HG02571 (cell line): ENCODE measurements around the gene WNT3.
"Not testable (repeated sequence)": the region's sequence is repeated elsewhere in the genome, so short reads cannot be mapped to it uniquely, and the experiment has no call there.

Experiments used
- ATAC-seq: cut with Tn5 transposase; IDR thresholded peaks from one replicate; pipeline ENCODE4 v1.9.1; 2021; ENCODE audit warnings: mild to moderate bottlenecking, moderate library complexity; ENCODE audit not compliant: unreplicated experiment

WNT3 gene, protein sequence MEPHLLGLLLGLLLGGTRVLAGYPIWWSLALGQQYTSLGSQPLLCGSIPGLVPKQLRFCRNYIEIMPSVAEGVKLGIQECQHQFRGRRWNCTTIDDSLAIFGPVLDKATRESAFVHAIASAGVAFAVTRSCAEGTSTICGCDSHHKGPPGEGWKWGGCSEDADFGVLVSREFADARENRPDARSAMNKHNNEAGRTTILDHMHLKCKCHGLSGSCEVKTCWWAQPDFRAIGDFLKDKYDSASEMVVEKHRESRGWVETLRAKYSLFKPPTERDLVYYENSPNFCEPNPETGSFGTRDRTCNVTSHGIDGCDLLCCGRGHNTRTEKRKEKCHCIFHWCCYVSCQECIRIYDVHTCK

DNA sequence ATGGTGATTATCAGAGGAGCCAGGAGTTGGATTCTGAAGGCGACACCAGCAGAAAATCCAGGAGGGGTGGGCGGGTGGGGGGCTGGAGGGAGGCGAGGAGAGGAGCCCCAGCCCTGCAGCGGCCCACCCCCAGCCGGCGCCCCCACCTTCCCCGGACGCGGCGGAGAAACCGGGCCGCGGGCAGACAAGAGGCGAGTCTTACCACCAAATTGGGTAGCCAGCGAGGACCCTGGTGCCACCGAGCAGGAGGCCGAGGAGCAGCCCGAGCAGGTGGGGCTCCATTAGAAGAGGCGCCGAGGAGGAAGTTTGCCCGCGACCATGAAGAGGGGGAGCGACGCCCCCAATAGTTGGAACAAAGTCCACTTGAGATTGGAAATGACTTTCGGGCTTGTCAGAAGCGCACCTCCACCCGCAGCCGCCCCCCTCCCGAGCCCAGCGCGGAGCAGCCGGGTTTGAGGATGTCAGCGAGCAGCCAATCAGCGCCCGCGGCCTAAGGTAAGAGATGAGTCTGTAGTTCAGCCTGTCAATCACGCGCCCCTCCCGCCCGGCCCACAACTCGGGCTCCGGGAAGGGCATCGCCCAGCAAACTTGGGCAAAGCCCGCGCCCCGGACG lies at the start of gene WNT3:
TSS of gene WNT3 (minus strand) at position 377 of the 613 bp plus-strand sequence. CDS start at position 282, 95 bp downstream.
- ATAC-seq = no peak

DNA sequence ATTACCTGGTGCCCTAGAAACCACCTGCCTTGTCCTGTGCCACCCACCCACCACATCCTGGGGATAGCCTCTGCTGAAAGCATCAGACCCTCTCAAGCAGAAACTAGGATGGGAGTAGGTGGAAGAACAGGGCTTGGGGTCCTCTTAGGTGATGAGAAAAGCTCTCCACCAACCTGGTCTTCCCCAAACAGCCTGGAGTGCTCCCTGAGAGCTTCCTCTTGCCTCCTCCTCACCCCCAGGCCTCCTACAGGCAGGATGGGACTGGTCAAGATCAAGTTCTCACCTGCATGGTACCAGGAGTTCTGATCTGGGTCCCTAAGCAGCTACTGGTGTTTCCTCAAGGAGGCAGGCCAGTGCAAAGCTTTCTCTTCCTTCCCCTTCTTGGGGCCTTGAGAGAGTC lies 48.3 kb upstream of the WNT3 start:
- no peak for ATAC-seq

DNA sequence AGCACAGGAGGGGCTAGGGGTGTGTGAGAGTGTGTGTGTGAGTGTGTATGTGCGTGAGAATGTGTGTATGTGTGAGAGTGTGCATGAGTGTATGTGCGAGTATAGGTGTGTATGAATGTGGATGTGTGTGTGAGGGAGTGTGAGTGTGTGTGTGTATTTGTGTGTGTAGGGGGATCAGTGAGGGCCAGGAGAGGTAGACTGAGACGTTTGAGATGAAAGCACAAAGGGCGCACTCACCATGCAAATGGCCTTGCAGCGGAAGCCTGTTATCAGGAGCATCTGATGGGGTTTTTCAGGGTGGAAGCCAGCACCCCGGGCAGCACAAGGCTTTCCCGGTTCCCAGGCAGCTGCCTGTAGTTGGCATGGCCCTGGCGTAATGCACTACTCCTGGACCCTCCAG lies 47.8 kb upstream of the WNT3 start:
- no peak for ATAC-seq

DNA sequence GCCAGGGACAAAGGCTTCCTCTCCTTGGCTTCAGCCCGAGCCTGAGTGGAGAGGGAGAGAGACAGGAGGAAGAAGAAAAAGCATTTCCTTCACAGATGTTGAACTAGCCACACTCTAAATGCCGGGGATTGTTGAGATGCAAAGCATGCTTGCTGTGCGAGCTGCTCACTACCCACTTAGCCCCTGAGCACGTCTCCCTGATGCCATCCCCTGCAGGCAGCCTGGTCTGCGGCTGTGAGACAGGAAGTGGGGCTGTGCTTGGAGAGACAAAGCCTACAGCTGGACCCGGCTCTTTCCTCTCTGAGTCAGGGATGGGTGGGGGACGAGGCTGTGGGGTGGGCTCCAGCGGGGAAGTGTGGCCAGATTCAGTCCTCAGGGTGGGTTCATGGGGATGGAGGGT lies 46.6 kb upstream of the WNT3 start:
- ATAC-seq = no peak

DNA sequence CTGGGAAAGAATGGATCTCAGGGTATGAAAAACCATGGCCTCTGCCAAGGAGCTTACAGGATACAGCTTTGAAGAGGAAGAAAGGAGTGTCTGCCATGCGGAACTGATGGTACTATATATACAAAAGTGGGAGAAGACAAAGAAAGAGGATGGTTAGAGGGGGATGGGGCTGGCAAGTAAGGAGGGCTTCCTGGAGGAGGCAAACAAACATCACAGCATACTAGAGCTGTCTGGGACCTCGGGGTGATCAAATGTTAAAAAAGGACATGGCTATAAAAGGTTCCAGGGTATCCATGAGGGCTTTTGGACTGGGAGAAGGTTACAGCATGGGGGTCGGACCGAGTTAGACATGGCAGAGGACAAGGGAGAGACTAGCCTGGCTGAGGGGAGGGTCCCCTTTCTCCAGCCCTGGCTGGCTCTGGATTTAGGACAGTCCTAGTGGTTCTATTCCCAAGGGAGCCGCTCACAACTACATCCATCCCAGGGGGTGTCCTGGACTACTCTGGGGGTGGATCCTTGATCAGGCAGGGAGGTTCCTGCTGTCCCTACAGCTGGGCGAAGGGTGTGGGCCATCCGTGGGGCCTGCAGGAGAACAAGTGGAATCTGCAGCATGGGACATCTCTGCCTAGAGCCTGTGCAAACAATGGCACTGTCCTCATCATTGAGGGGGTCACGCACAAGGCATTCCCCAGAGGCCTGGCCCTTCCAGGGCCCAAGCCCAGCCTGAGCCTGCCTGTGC lies 45.1 kb upstream of the WNT3 start:
- no peak for ATAC-seq

DNA sequence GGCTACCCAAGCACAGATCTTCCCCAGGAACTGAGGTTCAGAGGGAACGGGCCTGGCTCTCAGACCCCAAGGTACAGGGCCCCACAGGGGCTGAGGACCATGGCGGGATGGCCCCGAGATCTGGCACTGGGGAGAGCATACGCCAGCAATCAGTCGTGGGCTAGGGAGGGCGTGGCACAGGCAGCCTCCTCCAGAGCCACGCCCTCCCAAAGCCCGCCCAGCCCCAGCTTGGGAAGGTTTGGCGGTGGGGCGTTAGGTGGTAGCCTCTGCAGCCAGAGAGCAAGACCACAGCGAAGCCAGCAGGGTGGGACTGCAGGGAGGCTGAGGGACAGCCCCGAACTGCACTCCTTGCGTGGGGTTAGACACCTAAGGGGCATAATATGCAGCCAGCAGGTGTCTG lies 44.5 kb upstream of the WNT3 start:
- no peak for ATAC-seq

DNA sequence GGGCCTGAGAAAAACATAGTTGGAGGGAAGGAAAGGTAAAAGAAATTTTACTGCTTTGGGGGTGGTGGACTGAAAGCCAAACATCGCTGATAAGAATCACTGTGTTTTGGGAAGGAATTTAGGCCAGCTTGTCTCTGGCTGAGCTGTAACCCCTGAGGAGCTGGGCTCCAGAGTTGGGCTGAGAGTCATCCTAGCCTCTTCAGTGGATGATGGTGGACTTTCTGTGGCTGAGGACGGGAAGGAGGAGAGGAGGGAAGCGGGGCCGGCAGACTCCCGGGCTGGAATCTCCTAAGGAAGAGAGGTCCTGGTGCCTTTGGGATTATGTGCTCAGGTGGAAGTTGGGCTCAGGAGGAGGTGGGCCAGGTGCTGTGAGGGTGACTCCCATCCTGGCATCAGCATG lies 41.5 kb upstream of the WNT3 start:
- ATAC-seq = no peak

DNA sequence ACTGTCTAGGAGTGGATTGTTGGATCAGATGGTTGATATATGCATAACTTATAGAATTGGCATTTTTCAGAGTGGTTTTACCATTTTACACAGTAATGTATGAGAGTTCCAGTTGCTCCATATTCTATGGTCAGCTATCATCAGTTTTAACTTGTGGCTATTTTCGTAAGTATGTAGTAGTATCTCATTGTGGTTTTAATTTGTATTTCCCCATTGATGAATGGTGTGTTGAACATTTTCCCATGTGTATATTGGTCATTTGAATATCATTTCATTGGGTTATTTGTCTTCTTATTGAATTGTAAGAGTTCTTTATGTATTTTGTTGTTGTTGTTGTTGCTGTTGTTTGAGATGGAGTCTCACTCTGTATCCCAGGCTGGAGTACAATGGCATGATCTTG lies 39.1 kb upstream of the WNT3 start:
- no peak for ATAC-seq

DNA sequence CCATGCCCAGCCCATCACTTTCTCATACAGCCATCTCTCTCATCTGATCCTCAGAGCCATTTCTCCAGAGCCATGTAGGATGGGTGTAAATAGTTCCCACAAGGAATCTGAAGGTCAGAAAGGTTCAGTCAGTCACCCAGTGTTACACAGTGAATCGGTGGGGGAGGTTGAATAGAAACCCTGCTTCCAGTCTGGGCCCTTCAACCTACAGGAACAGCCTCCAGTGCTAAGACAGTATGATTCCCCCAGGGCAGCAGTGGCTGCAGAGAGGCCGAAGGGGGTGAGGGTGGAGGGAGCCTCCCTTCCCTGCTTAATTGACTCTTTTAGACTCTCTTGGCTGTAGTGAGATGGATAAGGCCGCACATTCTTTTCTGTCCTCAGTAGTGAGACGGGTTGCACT lies 36.5 kb upstream of the WNT3 start:
- no peak for ATAC-seq

DNA sequence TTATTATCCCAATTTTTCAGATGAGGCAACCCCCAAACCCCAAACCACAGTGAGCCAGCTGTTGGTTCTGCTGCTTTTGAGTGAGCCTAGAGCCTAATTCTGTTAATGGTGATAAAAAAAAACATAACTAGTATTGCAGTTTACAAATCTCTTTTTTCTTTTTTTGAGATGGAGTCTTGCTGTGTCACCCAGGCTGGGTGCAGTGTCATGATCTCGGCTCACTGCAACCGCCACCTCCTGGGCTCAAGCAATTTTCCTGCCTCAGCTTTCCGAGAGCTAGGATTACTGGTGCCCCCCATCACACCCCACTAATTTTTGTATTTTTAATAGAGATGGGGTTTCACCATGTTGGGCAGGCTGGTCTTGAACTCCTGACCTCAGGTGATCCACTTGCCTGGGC lies 36.0 kb upstream of the WNT3 start:
- no peak for ATAC-seq

DNA sequence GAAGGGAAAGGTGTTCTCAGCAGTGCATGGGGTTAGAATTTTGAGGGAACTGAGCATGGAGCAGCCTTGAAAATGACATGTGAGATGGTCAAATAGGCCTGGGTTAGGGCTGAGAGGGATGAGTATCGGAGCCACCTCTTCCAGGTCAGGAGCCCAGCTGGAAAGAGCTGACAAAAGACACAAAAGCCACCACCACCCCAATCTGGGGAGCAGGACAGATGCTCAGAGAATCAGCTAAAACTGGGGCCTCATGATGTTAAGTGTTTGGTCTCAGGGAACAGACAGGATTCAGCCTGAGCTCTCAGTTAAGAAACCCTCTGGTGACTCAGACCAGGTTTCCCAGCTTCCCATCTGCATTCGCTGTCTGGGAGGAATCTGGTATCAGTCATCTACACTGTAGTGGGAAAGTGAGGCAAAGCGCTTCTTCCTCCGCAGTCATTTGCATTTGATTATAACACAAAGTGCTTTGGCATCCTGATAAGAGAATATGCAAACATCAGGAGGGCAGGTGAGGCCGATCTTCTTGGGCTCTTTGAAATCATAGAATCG lies 35.5 kb upstream of the WNT3 start:
- no peak for ATAC-seq

DNA sequence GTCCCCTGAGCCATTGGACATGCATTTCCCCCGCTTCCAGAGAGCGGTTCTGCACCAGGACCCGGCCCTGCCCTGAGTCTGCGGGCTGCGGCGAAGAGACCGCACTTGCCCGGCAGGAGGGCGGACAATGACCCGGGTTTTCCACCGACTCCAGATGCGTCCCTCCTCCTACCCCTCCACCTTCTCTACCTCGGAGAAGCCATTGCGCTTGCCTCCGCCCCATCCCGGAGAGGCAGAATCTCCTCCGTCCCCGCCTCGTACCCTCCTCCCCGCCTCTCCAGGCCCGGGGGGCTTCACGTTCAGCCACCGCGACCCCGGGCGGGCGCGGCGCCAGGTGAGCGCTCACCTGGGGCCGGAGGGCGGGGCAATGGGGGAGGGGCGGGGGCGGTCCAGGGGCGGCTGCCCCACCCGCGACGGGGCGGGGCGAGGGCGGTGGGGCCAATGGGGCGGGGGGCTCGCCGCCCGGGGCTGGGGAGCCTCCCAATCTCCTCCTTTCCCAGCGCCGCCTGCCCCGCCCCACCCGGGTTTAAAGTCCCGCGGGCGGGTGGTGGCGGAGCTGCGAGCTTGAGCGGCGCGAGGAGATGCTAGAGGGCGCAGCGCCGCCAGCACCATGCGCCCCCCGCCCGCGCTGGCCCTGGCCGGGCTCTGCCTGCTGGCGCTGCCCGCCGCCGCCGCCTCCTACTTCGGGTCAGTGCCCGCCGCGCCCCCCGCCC lies 32.7 kb upstream of the WNT3 start, which contains the start of gene WNT9B:
TSS of gene WNT9B (plus strand) at position 555 of the 713 bp plus-strand sequence. CDS start at position 611, 56 bp downstream.
- no peak for ATAC-seq

DNA sequence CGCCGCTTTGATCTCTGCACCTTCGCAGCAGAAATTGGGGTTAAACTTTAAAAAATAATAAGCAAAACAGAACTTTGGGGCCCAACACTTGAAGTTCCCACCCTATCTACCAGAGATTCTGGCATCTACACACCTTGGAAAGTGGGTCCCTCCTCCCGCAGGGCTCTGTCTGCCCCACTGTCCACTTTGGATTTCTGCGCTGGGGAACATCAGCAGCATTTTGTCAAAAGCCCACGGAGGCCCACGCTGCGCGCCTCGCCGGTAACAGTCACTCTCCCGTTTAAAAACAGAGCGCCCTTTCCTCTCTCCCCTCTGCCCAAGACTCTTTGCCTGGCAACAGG lies 32.2 kb upstream of the WNT3 start:
- no peak for ATAC-seq

DNA sequence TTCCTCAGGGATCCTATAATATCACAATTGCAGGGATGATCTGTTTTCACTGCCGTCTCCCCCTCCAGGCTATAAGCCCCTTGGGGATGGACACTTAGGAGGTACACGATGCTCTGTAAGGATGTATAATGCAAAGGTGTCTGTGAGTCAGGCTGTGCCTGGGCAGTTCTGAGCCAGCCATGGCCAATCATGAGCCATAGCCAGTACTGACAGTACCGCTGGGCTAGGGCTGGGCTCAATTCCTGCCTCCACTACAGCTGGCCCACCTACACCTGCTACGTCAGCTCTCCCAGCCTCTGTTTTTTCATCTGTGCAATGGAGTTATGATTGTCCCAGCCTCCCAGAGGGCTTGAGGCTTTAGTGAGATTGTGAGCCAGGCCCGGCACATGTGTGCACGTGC lies 30.0 kb upstream of the WNT3 start:
- ATAC-seq = no peak

DNA sequence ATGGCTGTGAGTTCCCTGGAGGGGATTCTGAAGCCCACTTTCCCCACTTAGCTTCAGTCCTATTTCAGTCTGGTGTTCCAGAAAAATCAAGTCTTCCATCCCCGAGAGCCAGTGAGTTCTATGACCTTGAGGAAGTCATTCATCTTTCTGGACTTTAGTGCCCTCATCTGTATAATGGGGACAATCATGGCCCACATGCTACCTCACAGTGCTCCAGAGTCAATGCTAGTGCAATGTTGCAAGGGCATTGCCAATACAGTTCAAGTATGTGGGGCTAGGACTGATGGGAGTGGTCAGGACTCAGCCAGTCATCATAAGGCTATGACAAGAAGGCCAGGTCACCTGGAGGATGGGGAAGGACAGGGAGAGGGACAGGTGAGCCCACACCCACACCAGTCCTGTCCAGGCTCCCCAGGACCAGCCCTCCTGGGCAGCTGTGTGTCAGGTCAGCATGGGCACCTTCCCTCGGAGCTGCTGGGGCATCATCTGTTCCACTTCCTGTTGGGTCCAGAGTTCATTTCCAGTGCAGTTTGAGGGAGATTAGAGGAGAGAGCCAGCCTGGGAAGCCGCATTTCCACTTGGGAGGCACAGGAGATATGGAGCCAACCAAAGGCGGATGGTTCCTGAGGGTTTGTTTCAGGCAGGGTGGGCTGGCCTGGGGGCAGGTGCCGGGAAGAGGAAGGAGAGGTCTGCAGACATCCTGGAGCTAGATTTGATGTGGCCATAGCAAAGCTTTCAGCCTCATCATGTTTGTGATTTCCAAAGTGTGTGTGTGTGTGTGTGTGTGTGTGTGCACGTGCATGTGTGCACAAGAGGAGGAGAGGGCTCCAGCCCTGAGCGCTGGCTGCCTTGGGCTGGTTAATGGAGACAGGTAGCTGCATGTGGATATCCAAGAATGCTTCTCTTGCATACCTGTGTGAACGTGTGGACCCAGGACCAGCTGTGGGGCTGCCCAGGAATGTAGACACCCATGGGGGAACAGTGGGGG lies 29.0 kb upstream of the WNT3 start:
- no peak for ATAC-seq

DNA sequence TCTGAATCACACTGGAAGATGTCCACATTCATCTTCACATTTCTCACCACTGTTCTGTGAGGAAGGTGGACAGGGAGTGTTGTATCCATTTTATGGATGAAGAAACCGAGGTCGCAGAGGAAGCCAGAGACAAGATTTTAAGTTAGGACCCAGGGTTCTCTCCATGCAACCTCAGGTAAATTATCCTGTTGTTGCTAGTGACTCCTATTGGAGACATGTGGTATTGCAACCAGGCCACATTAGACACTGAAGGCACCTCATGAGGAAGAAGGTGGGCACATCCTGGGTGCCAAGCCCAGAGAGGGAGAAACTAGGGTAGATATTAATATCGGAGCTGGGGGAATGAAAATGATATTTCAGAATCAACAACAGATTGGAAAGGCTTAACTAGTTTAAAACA lies 24.3 kb upstream of the WNT3 start:
- no peak for ATAC-seq

DNA sequence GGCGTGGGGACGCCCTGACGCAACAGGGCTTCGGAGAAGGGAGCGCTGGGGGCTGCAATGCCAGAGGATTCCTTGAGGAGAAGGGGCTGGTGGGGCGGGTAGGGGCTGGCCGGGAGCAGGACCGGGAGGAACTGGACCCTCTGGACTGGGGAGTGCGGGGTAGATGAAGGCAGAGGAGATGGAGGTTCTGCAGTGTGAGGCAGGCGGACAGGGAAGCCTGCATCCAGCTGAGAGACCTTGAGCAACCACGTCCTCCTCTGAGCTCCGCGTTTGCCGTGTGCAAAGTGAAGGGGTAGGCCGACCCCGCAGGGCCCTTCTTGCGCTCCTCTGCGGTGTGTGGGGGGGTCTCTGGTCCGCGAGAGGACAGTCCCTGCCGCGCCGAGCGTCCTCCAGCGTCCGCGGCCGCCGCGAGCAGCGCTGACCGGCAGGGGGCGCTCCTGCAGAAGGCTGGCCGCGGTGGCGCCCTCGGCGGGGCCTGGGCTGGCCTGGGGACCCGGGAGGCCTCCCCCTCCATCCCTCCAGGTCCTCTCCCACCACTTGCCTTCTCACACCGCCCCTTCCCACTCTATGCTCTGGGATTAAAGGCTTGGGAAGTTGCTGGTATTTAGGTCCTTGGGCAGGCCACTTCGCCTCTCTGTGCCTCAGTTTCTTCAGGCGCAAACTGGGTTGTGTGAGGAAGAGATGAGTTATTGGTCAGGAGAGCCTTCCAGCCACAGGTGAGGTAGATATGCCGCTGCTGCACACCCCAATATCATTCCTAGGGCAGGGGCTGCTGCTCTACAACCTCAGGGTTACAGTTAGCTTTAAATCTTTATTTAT lies 23.3 kb upstream of the WNT3 start:
- ATAC-seq = no peak

DNA sequence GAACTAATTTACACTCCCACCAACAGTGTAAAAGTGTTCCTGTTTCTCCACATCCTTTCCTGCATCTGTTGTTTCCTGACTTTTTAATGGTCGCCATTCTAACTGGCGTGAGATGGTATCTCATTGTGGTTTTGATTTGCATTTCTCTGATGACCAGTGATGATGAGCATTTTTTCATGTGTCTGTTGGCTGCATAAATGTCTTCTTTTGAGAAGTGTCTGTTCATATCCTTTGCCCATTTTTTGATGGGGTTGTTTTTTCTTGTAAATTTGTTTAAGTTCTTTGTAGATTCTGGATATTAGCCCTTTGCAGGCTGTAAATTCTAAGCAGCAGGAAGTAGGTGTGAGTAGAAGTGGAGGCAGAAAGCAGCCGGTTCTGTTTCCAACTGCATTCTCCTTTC lies 22.1 kb upstream of the WNT3 start:
- not testable (repeated sequence) for ATAC-seq

DNA sequence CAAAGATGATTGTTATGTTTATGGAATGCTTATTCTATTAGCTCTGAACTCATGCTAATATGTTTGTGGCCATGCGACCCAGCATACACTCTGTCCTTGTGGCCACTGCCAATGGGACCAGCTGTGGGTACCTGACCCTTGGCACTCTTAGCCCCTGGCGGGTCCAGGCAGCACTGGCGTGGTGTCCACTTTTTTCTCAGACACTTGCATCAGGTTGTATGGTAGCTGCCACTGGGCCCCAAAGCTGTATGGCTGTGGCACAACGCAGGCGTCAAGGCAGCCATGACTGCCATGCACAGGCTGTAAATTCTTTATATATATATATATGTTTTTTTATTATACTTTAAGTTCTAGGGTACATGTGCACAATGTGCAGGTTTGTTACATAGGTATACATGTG lies 20.7 kb upstream of the WNT3 start:
- no peak for ATAC-seq
